ENCODE data around the gene NPPB.

The NPPB gene

DNA sequence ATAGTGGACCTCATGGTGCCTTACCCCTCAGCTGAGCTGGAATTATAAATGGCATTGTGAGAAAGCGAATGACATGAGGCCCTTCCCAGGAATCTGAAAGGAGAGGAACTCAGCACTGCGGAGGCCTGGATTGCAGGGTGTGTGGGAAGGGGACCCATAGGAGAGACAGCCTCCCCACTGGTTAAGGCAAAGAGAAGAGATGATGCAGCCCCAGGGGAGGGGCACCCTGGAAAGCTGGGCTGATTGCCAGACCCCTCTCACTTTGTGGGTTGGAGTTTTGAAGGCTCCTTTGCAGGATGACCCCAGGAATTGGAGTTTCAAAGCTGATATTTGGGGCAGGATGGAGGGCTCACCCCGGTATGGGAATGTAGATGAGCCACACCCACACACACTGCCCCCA lies 2.0 kb downstream of the NPPB start:
- no peak for DNase-seq (ENCODE audit: low read depth)
- H3K4me3 ChIP-seq (ENCODE audit: low read depth, low read length) = no peak overlapping the region
- TF ChIP-seq, protein P1, sequence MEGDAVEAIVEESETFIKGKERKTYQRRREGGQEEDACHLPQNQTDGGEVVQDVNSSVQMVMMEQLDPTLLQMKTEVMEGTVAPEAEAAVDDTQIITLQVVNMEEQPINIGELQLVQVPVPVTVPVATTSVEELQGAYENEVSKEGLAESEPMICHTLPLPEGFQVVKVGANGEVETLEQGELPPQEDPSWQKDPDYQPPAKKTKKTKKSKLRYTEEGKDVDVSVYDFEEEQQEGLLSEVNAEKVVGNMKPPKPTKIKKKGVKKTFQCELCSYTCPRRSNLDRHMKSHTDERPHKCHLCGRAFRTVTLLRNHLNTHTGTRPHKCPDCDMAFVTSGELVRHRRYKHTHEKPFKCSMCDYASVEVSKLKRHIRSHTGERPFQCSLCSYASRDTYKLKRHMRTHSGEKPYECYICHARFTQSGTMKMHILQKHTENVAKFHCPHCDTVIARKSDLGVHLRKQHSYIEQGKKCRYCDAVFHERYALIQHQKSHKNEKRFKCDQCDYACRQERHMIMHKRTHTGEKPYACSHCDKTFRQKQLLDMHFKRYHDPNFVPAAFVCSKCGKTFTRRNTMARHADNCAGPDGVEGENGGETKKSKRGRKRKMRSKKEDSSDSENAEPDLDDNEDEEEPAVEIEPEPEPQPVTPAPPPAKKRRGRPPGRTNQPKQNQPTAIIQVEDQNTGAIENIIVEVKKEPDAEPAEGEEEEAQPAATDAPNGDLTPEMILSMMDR (IDR thresholded peaks at IDR 0.05; ENCODE audit: low read depth, low read length) = no peak
- no peak for TF ChIP-seq POLR2A (IDR thresholded peaks at IDR 0.05; ENCODE audit: extremely low read depth, insufficient read length)
- no peak for TF ChIP-seq MYC (IDR thresholded peaks at IDR 0.05; ENCODE audit: low read depth, low read length)
- TF ChIP-seq, protein P2, sequence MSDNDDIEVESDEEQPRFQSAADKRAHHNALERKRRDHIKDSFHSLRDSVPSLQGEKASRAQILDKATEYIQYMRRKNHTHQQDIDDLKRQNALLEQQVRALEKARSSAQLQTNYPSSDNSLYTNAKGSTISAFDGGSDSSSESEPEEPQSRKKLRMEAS (IDR thresholded peaks at IDR 0.05; ENCODE audit: low read depth, low read length) = no peak

DNA sequence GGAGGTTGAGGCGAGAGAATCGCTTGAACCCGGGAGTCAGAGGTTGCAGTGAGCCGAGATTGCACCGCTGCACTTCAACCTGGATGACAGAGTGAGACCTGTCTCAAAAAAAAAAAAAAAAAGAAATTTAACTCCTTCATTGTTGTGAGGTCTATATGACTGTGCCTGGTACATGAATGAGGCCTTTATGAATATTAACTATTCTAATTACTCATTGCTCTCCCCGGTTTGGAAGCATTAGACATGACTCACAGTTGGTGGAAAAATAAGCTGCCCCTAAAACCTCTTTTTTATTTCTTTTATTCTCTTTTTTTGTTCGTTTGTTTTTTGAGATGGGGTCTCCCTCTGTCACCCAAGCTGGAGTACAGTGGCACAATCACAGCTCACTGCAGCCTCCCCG lies 3.3 kb downstream of the NPPB start:
- TF ChIP-seq, protein P1 (IDR thresholded peaks at IDR 0.05; ENCODE audit: low read depth, low read length) = no peak
- TF ChIP-seq POLR2A (IDR thresholded peaks at IDR 0.05; ENCODE audit: extremely low read depth, insufficient read length) (no peak), MYC (IDR thresholded peaks at IDR 0.05; ENCODE audit: low read depth, low read length) (no peak)
- TF ChIP-seq, protein P2 (IDR thresholded peaks at IDR 0.05; ENCODE audit: low read depth, low read length) = no peak
- no peak for DNase-seq (ENCODE audit: low read depth)
- H3K4me3 ChIP-seq (ENCODE audit: low read depth, low read length) = no peak overlapping the region

DNA sequence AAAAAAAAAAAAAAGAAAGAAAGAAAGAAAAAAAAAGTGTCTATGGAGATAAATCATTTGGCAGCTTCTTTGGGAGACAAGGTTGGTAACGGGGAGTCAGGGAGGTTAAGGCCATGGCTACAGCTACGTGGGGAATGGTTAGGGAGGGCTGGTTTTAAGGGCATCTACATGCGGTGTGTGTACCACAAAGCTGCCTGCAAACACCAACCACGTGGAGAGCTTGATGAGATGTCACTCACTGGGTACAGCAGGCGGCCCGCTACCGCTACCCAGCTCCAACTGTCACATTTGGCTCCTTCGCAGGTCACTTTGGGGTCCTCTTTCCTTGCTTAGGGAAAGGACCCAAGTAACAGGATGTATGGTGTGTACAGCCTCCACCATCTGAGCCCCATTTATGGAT lies 4.2 kb downstream of the NPPB start:
- DNase-seq (ENCODE audit: low read depth) = no peak
- H3K4me3 ChIP-seq (ENCODE audit: low read depth, low read length) = no peak overlapping the region
- TF ChIP-seq, protein P1 (IDR thresholded peaks at IDR 0.05; ENCODE audit: low read depth, low read length) = no peak
- TF ChIP-seq, protein P2 (IDR thresholded peaks at IDR 0.05; ENCODE audit: low read depth, low read length) = 0 out of 2 replicates have a peak, but pooled peaks have one; percentile 27

DNA sequence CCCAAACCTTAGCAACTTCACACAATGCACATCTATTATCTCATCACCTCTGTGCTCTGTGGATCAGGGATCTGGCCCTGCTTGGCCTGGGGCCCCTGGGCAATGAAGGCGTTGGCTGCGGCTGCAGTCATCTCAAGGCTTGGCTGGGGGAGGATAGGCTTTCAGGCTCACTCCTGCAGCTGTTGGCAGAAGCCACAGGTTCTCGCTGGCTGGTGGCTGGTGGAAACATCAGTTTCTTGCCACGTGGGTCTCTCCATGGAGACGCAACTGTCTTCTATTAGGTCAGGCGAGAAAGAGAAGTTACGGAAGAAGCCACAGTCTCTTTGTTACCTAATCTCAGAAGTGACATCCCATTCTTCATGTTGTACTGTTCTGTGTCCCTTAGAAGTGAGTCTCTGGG lies 7.6 kb downstream of the NPPB start:
- H3K4me3 ChIP-seq (ENCODE audit: low read depth, low read length) = no peak overlapping the region
- DNase-seq (ENCODE audit: low read depth) = peak; percentile 92
- no peak for TF ChIP-seq POLR2A (IDR thresholded peaks at IDR 0.05; ENCODE audit: extremely low read depth, insufficient read length)
- TF ChIP-seq, protein P2 (IDR thresholded peaks at IDR 0.05; ENCODE audit: low read depth, low read length) = peak; percentile 98
- TF ChIP-seq MYC (IDR thresholded peaks at IDR 0.05; ENCODE audit: low read depth, low read length) = peak; percentile 93

DNA sequence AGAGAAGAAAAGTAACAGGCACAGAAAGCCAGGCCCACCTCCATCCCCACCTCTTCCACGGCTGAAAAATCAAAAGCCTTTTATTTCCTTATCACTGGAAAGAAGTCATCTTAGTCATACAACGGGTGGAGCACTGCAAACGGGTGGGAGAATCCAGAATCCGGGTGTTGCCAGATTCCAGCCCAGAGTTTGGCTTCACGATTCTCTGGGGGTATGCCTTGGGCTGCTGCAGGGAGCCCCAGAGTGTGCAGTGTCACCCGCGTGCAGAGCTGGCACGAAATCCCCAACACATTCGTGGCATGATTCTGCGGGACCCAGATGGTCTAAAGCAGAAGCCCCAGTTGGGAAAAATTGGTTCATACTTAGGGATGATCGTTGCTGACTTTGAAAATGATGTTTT lies 8.6 kb downstream of the NPPB start:
- no peak overlapping the region for H3K4me3 ChIP-seq (ENCODE audit: low read depth, low read length)
- no peak for DNase-seq (ENCODE audit: low read depth)
- TF ChIP-seq, protein P1 (IDR thresholded peaks at IDR 0.05; ENCODE audit: low read depth, low read length) = no peak
- TF ChIP-seq POLR2A (IDR thresholded peaks at IDR 0.05; ENCODE audit: extremely low read depth, insufficient read length) = no peak

DNA sequence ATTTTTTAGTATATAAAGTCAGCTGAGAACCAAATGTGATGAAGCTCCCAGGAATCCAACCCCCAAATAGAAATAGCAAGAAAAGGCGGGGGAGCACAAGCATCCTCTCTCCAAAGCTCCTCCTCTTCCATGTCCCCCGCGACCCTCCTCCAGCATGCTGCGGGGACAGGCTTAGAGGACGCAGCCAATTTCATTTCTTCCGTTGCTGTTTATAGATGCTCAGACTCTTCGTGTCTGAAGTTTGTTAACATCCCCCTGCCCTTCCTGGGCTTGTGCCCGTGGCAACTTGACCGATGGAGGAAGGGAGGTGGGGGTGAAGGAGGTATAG lies 10.4 kb downstream of the NPPB start:
- no peak overlapping the region for H3K4me3 ChIP-seq (ENCODE audit: low read depth, low read length)
- DNase-seq (ENCODE audit: low read depth) = no peak
- TF ChIP-seq, protein P2 (IDR thresholded peaks at IDR 0.05; ENCODE audit: low read depth, low read length) = no peak
- TF ChIP-seq, protein P1 (IDR thresholded peaks at IDR 0.05; ENCODE audit: low read depth, low read length) = no peak
- TF ChIP-seq MYC (IDR thresholded peaks at IDR 0.05; ENCODE audit: low read depth, low read length) = no peak
- no peak for TF ChIP-seq POLR2A (IDR thresholded peaks at IDR 0.05; ENCODE audit: extremely low read depth, insufficient read length)
